ENCODE results near the gene VAMP4. TPM values are rescaled to one million over a fixed set of nuclear protein-coding genes. Genes with fewer than 3 reads are reported as not detected.

VAMP4 gene
- 4.6 and 8.4 TPM in 2 replicates for total RNA-seq

GRCh38 chr1:171741872-171742576 is at the start of gene VAMP4:
TSS of gene VAMP4 (minus strand) at chr1:171742065. CDS start at chr1:171738414, 3,651 bp downstream.

GRCh38 chr1:171781176-171781875 is 39.5 kb upstream of the VAMP4 start, which contains the start of gene METTL13:
TSS of gene METTL13 (plus strand) at chr1:171781660. CDS start at chr1:171781968, 308 bp downstream.

DNA sequence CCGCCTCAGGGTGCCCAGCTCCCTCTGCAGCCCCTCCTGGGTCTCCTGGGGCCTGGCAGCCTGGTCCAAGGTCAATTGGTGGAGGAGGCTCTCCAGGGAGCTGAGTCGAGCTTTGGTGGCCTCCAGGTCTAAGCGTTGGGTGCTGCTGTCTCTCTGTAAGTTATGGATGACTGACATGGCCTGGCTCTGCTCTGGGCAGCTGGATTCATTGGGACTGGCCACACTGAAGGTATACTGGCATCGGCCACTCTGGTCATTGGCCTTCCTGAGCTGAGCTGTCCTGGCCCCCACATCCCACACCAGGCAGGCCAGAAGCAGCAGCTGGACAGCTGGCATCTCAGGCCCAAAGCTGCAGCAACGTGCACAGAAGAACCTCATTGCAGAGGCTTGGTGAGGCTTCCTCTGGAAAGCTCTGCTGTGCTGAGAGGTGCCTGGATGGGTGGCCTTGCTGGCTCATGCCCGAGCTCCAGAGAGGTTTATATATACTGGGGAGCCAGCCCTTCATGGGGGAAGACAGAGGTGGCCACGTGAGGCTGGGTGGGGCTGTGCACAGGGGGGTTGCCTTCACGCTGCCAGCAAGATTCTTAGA is 89.5 kb downstream of the VAMP4 start, which contains the start of gene MYOC:
Gene MYOC (minus strand): TSS at position 455 of the 589 bp plus-strand sequence. CDS start 77 bp downstream, at position 378.

Other genes with a start within 250 kb of the VAMP4 start
- gene MYOCOS, start 119.8 kb downstream of the VAMP4 start, total RNA-seq, result not detected in 2 replicates
- not detected in 2 replicates for gene MYOC, start 89.4 kb downstream of the VAMP4 start, total RNA-seq
- gene METTL13, start 39.6 kb upstream of the VAMP4 start, total RNA-seq, result 12.8 and 27.5 TPM in 2 replicates
- 0.47 and 1.9 TPM in 2 replicates for gene DNM3, start 99.4 kb upstream of the VAMP4 start, total RNA-seq